GM13977 (cell line): Measurements from ENCODE around the gene OR14A16.
A peak's percentile ranks its signal among the peaks of the same experiment; 100 is the strongest.

Experiments
- DNase-seq: peaks from one replicate; pipeline ENCODE4 v3.0.0; 2012; ENCODE audit warnings: low spot score
- in situ Hi-C: fragments of 300-500 bp; cut with MboI; formaldehyde crosslinking; loops from one replicate; pipeline ENCODE4 v1.12.0; 2022; ENCODE audit warnings: low sequenced_read_pairs, low pct_unique_long_range_greater_than_20kb, mixed read lengths, inconsistent platforms; ENCODE audit not compliant: unreplicated experiment
- TF ChIP-seq, protein P1 (sequence below): IDR thresholded peaks from 2 replicates; pipeline ENCODE4 v1.5.1; 2012; ENCODE audit warnings: mild to moderate bottlenecking, control low read depth; ENCODE audit not compliant: insufficient read depth; ENCODE audit errors: extremely low read depth, missing control alignments

The OR14A16 gene, protein sequence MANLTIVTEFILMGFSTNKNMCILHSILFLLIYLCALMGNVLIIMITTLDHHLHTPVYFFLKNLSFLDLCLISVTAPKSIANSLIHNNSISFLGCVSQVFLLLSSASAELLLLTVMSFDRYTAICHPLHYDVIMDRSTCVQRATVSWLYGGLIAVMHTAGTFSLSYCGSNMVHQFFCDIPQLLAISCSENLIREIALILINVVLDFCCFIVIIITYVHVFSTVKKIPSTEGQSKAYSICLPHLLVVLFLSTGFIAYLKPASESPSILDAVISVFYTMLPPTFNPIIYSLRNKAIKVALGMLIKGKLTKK

DNA sequence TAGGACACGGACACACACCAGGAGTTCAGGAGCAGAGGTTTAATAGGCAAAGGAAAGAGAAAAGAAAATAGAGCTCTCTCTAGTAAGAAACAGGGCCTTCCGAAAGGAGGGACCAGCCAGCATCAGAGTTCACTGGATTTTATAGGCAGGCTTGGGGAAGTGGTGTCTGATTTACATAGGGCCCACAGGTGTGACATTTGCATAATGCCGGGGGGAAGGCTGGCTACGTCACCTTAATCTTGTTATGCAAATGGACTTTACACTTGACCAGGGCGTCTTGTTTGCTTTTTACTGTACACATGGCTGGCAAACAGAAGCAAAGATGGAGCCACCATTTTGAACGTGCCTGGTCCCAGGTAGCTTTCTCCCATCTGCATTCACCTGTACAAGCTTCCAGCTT lies at the start of gene OR14A16:
Gene OR14A16, minus strand, starts transcription at position 97 of the 400 bp plus-strand sequence. CDS start 8,390 bp downstream, outside the sequence.
- in situ Hi-C loops, result no loop called here
- TF ChIP-seq, protein P1, sequence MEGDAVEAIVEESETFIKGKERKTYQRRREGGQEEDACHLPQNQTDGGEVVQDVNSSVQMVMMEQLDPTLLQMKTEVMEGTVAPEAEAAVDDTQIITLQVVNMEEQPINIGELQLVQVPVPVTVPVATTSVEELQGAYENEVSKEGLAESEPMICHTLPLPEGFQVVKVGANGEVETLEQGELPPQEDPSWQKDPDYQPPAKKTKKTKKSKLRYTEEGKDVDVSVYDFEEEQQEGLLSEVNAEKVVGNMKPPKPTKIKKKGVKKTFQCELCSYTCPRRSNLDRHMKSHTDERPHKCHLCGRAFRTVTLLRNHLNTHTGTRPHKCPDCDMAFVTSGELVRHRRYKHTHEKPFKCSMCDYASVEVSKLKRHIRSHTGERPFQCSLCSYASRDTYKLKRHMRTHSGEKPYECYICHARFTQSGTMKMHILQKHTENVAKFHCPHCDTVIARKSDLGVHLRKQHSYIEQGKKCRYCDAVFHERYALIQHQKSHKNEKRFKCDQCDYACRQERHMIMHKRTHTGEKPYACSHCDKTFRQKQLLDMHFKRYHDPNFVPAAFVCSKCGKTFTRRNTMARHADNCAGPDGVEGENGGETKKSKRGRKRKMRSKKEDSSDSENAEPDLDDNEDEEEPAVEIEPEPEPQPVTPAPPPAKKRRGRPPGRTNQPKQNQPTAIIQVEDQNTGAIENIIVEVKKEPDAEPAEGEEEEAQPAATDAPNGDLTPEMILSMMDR, result no peak
- no peak for DNase-seq

DNA sequence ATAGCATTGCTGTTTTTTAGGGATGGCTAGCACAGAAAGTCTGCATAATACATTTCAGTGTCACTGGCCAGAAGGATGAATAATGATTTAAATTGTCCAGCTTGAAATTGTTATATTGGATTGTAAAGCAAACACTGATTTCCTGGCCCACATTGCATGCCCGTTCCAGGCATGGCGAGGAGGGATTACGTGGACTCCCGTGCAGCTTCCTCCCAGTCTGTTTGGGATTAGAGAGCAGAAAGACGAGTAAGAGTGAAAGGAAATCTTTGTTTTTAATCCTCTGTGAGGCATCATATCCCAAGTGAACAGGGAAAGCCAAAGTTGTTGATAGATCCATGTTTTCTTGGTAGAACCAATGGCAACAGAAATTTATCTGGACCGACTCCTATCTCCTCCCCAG lies 41.5 kb upstream of the OR14A16 start:
- no peak for DNase-seq
- in situ Hi-C loops, result no loop called here
- TF ChIP-seq, protein P1, result no peak

DNA sequence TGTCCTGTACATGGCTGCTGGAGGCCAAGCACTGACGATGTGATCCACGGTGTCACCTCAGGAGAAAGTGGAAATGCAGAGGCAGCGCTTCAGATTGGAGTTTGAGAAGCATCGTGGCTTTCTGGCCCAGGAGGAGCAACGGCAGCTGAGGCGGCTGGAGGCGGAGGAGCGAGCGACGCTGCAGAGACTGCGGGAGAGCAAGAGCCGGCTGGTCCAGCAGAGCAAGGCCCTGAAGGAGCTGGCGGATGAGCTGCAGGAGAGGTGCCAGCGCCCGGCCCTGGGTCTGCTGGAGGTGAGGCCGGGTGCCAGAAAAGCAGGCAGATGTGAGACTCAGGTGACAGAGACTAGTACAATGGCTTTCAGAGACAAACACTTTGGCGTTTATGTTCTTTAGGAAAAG lies 40.7 kb upstream of the OR14A16 start:
- no peak for DNase-seq
- TF ChIP-seq, protein P1, result no peak
- in situ Hi-C loops, result no loop called here

DNA sequence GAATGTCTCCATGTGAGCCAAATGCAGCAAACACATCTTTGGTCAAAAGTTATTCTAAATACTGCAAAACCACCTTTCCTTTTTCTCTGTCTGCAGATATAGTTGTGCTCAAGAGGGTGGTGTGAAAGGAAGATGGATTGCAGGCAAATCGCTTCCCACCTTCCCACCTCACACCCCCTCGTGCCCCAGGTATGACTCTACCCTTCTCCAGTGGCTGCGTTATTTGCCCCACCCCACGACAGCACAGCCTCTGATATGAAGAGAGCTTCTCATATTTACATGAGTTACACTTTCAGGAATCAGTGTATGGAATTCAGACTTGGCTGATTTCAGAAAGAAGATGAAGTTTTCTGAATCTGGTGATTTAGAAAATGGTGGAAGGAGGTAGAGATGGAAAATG lies 38.8 kb upstream of the OR14A16 start:
- no peak for DNase-seq
- TF ChIP-seq, protein P1, result no peak
- in situ Hi-C loops, result no loop called here

DNA sequence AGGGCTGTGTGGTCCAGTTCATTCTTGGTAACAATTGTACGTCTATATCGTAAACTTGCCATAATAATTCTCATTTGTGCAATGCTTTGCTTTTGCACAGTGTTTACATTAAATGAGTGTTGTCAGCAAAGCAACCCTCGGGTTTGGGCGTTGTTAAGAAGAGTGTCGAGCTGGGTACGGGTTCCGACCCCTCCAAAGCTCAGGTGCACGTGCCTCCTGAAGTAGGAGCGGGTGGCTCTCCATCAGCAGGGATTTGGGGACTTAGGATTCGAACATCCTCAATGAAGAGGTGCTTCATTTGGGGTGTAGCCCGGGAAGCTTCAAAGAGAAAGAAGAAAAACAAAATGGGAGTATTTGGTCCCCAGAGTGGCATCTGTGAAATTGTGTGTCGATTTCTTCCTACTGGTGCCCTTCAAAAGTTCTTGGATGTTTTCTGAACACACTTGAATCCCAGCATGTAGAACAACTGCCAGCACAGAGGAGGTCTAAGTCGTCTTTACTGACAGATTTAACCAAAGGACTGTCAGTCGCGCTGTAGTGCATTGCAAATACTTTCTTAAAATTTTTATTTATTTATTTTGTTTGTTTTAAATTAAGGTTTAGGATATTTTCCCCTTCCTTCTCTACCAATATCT lies 34.2 kb upstream of the OR14A16 start:
- no peak for DNase-seq
- TF ChIP-seq, protein P1, result no peak
- in situ Hi-C loops, result no loop called here

DNA sequence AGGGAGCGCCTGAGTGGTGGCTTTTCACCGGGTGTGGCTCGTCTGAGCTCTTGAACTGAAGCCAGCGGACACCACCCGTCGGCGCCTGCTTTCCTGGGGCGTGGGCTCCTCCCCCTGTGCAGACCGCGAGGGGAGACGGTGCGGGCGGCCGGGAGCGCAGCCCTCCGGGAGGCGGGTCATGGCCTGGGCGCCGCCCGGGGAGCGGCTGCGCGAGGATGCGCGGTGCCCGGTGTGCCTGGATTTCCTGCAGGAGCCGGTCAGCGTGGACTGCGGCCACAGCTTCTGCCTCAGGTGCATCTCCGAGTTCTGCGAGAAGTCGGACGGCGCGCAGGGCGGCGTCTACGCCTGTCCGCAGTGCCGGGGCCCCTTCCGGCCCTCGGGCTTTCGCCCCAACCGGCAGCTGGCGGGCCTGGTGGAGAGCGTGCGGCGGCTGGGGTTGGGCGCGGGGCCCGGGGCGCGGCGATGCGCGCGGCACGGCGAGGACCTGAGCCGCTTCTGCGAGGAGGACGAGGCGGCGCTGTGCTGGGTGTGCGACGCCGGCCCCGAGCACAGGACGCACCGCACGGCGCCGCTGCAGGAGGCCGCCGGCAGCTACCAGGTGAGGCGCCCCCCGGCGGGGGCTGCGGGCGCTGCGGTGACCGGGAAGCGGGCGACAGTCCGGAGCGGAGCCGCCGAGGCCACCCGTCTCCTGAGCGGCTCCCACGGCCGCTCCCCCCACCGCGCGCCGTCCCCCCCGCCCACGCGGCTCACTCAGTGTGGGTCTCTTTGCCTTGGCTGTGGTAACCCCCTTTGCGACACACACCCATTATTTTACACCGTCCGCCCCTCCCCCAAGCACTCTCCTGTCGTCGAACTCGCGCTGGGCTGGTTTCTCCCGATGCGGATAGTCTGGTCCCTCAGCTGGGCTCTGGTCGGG lies 33.4 kb upstream of the OR14A16 start, which contains the start of gene TRIM58:
Gene TRIM58, plus strand, starts transcription at position 119 of the 916 bp plus-strand sequence. Its CDS starts 60 bp downstream, at position 179.
- peak; percentile 56 for DNase-seq
- TF ChIP-seq, protein P1, result peak; percentile 22
- in situ Hi-C loops, result no loop called here
